T-helper 1 cell treated with Interleukin-12 subunit alpha and Interleukin-12 subunit beta and Interleukin-4 antibody, amounts not matched to agents 30 μg/mL and 1 μg/mL, for 36 hours (primary cell): ENCODE measurements around the gene CLIC1.

ENCODE experiments used
- H3K27ac Mint-ChIP-seq: one replicate; pipeline ENCODE4 v1.8.0; 2021; ENCODE audit warnings: mild to moderate bottlenecking, mixed read lengths
- H3K27me3 Mint-ChIP-seq: one replicate; pipeline ENCODE4 v1.8.0; 2021; ENCODE audit warnings: low read depth, mixed read lengths
- H3K36me3 Mint-ChIP-seq: one replicate; pipeline ENCODE4 v1.8.0; 2021; ENCODE audit warnings: low read depth, mixed read lengths
- H3K4me1 Mint-ChIP-seq: one replicate; pipeline ENCODE4 v1.8.0; 2021; ENCODE audit warnings: low read depth, mixed read lengths
- H3K4me3 Mint-ChIP-seq: one replicate; pipeline ENCODE4 v1.8.0; 2021; ENCODE audit warnings: mild to moderate bottlenecking, moderate library complexity, mixed read lengths
- H3K9me3 Mint-ChIP-seq: one replicate; pipeline ENCODE4 v1.8.0; 2021; ENCODE audit warnings: mixed read lengths

CLIC1 gene

GRCh38 chr6:31725502-31726350, 10.6 kb downstream of the CLIC1 start:
- H3K27ac Mint-ChIP-seq: peak overlapping the region; percentile 10
- peaks cover 34% of the 10 kb centered on the region for H3K4me1 Mint-ChIP-seq
- no peak overlapping the region for H3K4me3 Mint-ChIP-seq

DNA sequence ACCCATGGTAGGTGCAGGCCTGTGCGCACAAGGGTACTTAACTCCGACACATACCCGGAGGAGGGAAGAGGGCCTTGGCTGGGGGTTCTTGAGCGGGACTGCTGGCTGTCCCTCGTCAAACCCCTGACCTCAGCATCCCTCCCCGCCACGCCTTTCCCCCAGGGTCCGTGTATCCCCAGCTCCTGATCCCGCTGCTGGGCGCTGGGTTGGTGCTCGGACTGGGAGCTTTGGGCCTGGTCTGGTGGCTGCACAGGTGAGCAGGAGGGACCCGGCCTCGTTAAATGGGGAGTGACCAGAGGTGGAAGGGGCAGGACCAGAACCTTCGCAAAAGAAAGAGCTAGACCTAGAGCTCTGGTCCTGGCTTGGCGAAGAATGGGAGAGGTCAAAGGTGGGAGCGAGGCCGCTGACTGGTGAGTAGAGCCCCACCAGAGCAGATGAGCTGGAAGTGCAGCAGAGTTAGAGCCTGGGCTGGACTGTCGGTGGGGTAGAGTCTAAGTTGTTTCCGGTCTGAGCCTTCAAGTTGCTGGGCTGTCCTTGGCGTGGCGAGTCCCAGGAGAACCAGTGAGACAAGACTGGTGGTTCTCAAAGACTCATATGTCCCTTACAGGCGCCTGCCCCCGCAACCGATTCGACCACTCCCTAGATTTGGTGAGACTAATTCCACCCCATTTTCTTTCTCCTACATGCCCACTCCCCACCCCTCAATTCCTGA, 12.2 kb downstream of the CLIC1 start:
- no peaks in the 10 kb centered on the region for H3K9me3 Mint-ChIP-seq
- no peak overlapping the region for H3K27ac Mint-ChIP-seq
- H3K36me3 Mint-ChIP-seq: peaks cover 10% of the 10 kb centered on the region
- H3K4me3 Mint-ChIP-seq: no peak overlapping the region
- no peaks in the 10 kb centered on the region for H3K27me3 Mint-ChIP-seq
- H3K4me1 Mint-ChIP-seq: peaks cover 25% of the 10 kb centered on the region

More at GRCh38 chr6:31725502-31726350, 10.6 kb downstream of the CLIC1 start:
- Mint-ChIP-seq H3K36me3 (peaks cover 20% of the 10 kb centered on the region), H3K27me3 (no peaks in the 10 kb centered on the region), H3K9me3 (no peaks in the 10 kb centered on the region)

GRCh38 chr6:31723245-31723979, 12.9 kb downstream of the CLIC1 start, which contains the start of gene MPIG6B:
Gene MPIG6B, plus strand, starts transcription at chr6:31723373. Its CDS starts 11 bp downstream, at chr6:31723384.
- no peak within 1 kb of the TSS for H3K4me3 Mint-ChIP-seq
- no peaks in the 10 kb centered on the region for H3K9me3 Mint-ChIP-seq
- H3K27ac Mint-ChIP-seq: no peak within 1 kb of the TSS
- H3K27me3 Mint-ChIP-seq: no peaks in the 10 kb centered on the region
- peaks cover 24% of the 10 kb centered on the region for H3K4me1 Mint-ChIP-seq
- H3K36me3 Mint-ChIP-seq: peaks cover 10% of the 10 kb centered on the region

DNA sequence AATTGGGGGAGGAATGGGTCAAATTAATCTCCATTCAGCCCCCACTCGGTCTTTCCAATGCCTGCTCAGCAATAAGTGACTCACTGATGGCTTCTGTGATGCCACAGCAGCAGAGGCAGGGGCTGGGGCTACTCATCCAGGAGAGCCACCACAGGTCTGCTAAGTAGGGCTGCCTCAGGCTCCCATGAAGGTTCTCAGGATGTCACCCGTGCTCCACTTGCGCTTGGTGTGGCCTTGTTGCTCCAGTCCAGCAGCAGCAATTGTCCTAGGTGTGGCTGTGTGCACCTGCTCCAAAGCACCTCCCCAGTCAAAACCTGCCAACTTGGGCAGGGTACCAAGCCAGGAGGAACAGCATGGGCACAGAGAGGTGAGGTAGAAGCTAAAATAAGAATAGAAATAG, 14.2 kb downstream of the CLIC1 start:
- Mint-ChIP-seq H3K4me3 (no peak overlapping the region), H3K27me3 (no peaks in the 10 kb centered on the region), H3K36me3 (peaks cover 10% of the 10 kb centered on the region), H3K4me1 (peaks cover 17% of the 10 kb centered on the region), H3K9me3 (no peaks in the 10 kb centered on the region), H3K27ac (no peak overlapping the region)

GRCh38 chr6:31721351-31722020, 14.8 kb downstream of the CLIC1 start, which contains the start of gene LY6G6C:
Gene LY6G6C, minus strand, starts transcription at chr6:31721746. Its CDS starts 67 bp downstream, at chr6:31721679.
- Mint-ChIP-seq H3K27ac (no peak within 1 kb of the TSS), H3K4me3 (no peak within 1 kb of the TSS), H3K27me3 (no peaks in the 10 kb centered on the region), H3K4me1 (peaks cover 10% of the 10 kb centered on the region), H3K9me3 (no peaks in the 10 kb centered on the region), H3K36me3 (peaks cover 5% of the 10 kb centered on the region)

- no peak overlapping the region for H3K27ac Mint-ChIP-seq
- no peaks in the 10 kb centered on the region for H3K9me3 Mint-ChIP-seq
- H3K27me3 Mint-ChIP-seq: no peaks in the 10 kb centered on the region
- no peaks in the 10 kb centered on the region for H3K36me3 Mint-ChIP-seq
- H3K4me3 Mint-ChIP-seq: no peak overlapping the region
- H3K4me1 Mint-ChIP-seq: no peaks in the 10 kb centered on the region
These were observed 16.0 kb downstream of the CLIC1 start for GRCh38 chr6:31720196-31720770.

DNA sequence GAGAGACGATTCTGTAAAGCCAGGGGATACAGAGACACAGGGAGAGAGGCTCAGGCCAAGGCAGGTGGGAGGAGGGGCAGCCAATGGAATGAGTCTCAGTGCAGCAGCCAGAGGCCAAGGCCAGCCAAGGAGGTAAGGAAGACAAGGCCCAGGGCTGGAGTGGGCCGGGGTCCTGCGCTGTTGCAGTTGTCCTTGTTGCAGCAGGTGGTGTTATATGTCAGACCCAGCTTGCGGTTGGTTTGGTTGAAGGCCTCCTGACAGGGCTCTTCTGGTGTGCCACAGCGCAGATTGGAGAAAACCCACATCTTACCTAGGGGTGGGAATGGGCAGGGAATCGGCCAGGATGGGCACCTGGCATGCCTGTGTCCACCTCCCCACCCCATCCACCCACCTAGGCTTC, 17.3 kb downstream of the CLIC1 start:
- H3K27ac Mint-ChIP-seq: no peak overlapping the region
- no peaks in the 10 kb centered on the region for H3K9me3 Mint-ChIP-seq
- peaks cover 5% of the 10 kb centered on the region for H3K27me3 Mint-ChIP-seq
- H3K4me3 Mint-ChIP-seq: no peak overlapping the region
- H3K4me1 Mint-ChIP-seq: no peaks in the 10 kb centered on the region
- no peaks in the 10 kb centered on the region for H3K36me3 Mint-ChIP-seq

DNA sequence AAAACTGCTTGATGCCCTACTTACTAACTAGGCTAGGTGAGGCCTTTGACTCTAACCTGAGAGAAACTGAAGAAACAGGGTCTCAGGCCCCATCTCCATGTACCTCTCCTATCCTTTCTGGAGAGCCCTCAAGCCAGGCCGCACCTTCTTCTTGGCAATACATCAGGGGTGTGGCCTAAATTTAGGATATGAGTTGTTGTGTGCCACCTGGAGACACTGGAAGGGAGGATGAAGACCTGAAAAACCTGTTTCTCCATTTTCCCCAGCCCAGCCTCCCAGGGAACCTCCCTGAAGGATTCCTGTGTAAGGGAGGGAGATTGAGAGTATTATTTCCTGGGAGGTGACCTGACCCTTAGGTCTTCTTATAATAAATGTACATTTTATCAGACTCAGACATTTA, 18.1 kb downstream of the CLIC1 start:
- Mint-ChIP-seq H3K4me1 (no peaks in the 10 kb centered on the region), H3K4me3 (no peak overlapping the region), H3K36me3 (no peaks in the 10 kb centered on the region), H3K27ac (no peak overlapping the region), H3K9me3 (no peaks in the 10 kb centered on the region), H3K27me3 (peaks cover 7% of the 10 kb centered on the region)

GRCh38 chr6:31717499-31718222, 18.7 kb downstream of the CLIC1 start:
- Mint-ChIP-seq H3K36me3 (no peaks in the 10 kb centered on the region), H3K9me3 (no peaks in the 10 kb centered on the region), H3K4me1 (no peaks in the 10 kb centered on the region), H3K4me3 (no peak overlapping the region), H3K27me3 (peaks cover 11% of the 10 kb centered on the region), H3K27ac (no peak overlapping the region)

GRCh38 chr6:31715022-31715958, 21.0 kb downstream of the CLIC1 start, which contains the start of gene LY6G6D:
Gene LY6G6D, plus strand, starts transcription at chr6:31715348. Its CDS starts 8 bp downstream, at chr6:31715356.
- peaks cover 14% of the 10 kb centered on the region for H3K27me3 Mint-ChIP-seq
- H3K9me3 Mint-ChIP-seq: no peaks in the 10 kb centered on the region
- H3K4me3 Mint-ChIP-seq: no peak within 1 kb of the TSS
- peaks cover 7% of the 10 kb centered on the region for H3K4me1 Mint-ChIP-seq
- H3K27ac Mint-ChIP-seq: no peak within 1 kb of the TSS
- H3K36me3 Mint-ChIP-seq: no peaks in the 10 kb centered on the region

GRCh38 chr6:31713991-31714684, 22.2 kb downstream of the CLIC1 start:
- no peak overlapping the region for H3K4me3 Mint-ChIP-seq
- no peaks in the 10 kb centered on the region for H3K9me3 Mint-ChIP-seq
- peaks cover 7% of the 10 kb centered on the region for H3K4me1 Mint-ChIP-seq
- H3K27me3 Mint-ChIP-seq: peaks cover 14% of the 10 kb centered on the region
- H3K36me3 Mint-ChIP-seq: no peaks in the 10 kb centered on the region
- no peak overlapping the region for H3K27ac Mint-ChIP-seq

- peak overlapping the region; percentile 17 for H3K27ac Mint-ChIP-seq
- peaks cover 14% of the 10 kb centered on the region for H3K27me3 Mint-ChIP-seq
- H3K9me3 Mint-ChIP-seq: no peaks in the 10 kb centered on the region
- H3K4me1 Mint-ChIP-seq: peaks cover 7% of the 10 kb centered on the region
- H3K4me3 Mint-ChIP-seq: no peak overlapping the region
- no peaks in the 10 kb centered on the region for H3K36me3 Mint-ChIP-seq
These were observed 22.9 kb downstream of the CLIC1 start for GRCh38 chr6:31713465-31713864.
